Duodenal mucosa (tissue), 2 donors: Measurements from ENCODE around the gene ASF1B.
A peak's percentile ranks its signal among the peaks of the same experiment; 100 is the strongest.

ENCODE experiments used
- H3K27ac ChIP-seq: one replicate; pipeline ENCODE4 v1.7.0; 2013; ENCODE audit warnings: low read depth, low read length
- H3K27me3 ChIP-seq, 2 donors: one replicate each; pipeline ENCODE4 v1.7.0; 2013; ENCODE audit warnings: low read length in 2 of 2, control low read depth in 1 of 2; ENCODE audit not compliant: insufficient read depth in 2 of 2, control insufficient read depth in 1 of 2
- H3K36me3 ChIP-seq, 2 donors: one replicate each; pipeline ENCODE4 v1.7.0; 2013; ENCODE audit warnings: low read length in 2 of 2, control low read depth in 1 of 2; ENCODE audit not compliant: insufficient read depth in 2 of 2, control insufficient read depth in 1 of 2
- H3K4me1 ChIP-seq, 2 donors: one replicate each; pipeline ENCODE4 v1.7.0; 2013; ENCODE audit warnings: low read length in 2 of 2, control low read depth in 1 of 2; ENCODE audit not compliant: insufficient read depth in 2 of 2, control insufficient read depth in 1 of 2
- H3K4me3 ChIP-seq, 2 donors: one replicate each; pipeline ENCODE4 v1.7.0; 2013; ENCODE audit warnings: low read length in 2 of 2, low read depth in 1 of 2
- H3K9ac ChIP-seq, 2 donors: one replicate each; pipeline ENCODE4 v1.7.0; 2013; ENCODE audit warnings: low read length in 2 of 2, low read depth in 1 of 2
- H3K9me3 ChIP-seq, 2 donors: one replicate each; pipeline ENCODE4 v1.7.0; 2013; ENCODE audit warnings: low read length in 2 of 2, control low read depth in 1 of 2; ENCODE audit not compliant: control insufficient read depth in 1 of 2

ASF1B gene

DNA sequence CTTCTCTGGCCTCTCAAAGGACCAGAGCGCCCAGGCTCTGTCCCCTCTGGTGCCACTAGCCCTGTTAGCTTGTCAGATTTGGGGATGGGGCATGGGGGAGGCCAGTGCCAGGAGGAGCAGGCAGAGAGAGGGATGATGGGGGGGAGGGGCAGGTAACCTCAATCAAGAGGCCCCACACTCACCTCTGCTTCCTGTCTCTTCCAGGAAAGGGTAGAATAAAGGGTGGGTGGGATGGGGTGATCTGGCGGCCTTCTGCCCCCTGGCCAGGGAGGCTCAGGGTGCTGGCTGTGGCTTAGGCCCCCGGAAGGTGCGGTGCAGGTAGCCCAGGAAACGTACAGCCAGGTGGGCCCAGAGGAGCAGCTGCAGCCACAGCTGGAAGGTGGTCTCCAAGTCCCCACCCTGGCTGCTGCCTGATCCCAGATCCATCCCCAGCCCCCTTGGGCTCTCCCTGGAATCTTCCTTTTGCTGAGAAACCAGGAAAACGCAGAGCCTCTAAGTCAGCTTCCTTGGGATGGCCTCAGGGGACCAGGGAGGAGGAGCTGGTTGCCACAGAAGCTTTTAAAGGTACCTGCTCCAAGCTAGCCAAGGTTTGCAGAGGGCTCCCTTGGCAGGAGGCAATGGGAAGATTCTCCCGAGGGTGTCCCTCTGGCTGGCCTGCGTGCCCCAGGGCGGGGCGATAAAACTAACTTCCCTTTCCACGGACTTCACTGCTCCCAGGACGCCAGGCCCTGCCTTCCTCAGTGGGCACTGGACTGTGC lies 24.2 kb downstream of the ASF1B start:
- no peak overlapping the region for H3K27ac ChIP-seq
- peaks cover 25 to 33% of the 10 kb centered on the region in 2 donors for H3K4me1 ChIP-seq
- no peaks in the 10 kb centered on the region for H3K27me3 ChIP-seq
- peak overlapping the region in 1 of 2 donors; percentile 17 for H3K9ac ChIP-seq
- H3K9me3 ChIP-seq, result no peaks in the 10 kb centered on the region
- peaks cover 0 to 4% of the 10 kb centered on the region in 2 donors for H3K36me3 ChIP-seq
- H3K4me3 ChIP-seq, result no peak overlapping the region

DNA sequence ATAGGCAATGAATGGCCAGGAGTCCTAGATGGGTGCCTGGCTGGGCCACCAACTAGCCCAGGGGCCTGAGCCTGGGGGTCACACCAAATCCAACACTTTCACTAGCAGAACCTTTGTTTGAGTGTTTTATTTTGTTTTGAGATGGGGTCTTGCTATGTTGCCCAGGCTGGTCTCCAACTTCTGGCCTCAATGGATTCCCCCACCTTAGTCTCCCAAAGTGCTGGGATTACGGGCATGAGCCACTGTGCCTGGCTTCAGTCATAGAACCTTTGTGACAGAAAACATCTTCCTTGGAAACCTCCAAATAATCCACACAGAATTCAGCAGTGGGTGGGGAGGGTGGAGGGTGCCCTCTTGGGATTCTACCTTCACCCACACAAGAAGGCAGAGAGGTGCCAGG lies 24.9 kb downstream of the ASF1B start:
- Histone ChIP-seq H3K9me3 (no peaks in the 10 kb centered on the region), H3K27ac (no peak overlapping the region), H3K4me1 (peaks cover 22 to 28% of the 10 kb centered on the region in 2 donors), H3K4me3 (no peak overlapping the region), H3K36me3 (peaks cover 0 to 6% of the 10 kb centered on the region in 2 donors), H3K9ac (no peak overlapping the region), H3K27me3 (no peaks in the 10 kb centered on the region)

DNA sequence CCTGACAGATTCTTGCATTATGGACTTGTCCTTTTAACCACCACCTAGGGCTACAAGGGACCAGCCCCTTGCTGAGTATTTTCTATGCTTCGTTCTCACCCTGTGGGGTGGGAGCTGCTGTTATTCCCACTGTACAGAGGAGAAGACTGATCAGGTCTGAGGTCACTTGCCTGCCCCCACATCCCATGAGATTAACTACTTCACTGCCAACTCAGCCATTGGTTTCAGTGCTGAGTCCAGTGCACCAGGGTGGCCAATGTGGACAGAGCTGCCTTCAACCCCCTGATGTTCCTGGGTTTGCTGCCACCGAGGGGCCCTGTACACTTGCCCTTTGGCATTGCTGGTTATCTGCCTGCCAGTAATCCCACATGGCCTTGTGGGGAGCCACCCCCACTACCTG lies 25.7 kb downstream of the ASF1B start:
- H3K9ac ChIP-seq, result no peak overlapping the region
- no peaks in the 10 kb centered on the region for H3K27me3 ChIP-seq
- no peaks in the 10 kb centered on the region for H3K9me3 ChIP-seq
- no peak overlapping the region for H3K4me3 ChIP-seq
- H3K36me3 ChIP-seq, result peaks cover 0 to 12% of the 10 kb centered on the region in 2 donors
- H3K27ac ChIP-seq, result no peak overlapping the region
- peaks cover 13 to 20% of the 10 kb centered on the region in 2 donors for H3K4me1 ChIP-seq

DNA sequence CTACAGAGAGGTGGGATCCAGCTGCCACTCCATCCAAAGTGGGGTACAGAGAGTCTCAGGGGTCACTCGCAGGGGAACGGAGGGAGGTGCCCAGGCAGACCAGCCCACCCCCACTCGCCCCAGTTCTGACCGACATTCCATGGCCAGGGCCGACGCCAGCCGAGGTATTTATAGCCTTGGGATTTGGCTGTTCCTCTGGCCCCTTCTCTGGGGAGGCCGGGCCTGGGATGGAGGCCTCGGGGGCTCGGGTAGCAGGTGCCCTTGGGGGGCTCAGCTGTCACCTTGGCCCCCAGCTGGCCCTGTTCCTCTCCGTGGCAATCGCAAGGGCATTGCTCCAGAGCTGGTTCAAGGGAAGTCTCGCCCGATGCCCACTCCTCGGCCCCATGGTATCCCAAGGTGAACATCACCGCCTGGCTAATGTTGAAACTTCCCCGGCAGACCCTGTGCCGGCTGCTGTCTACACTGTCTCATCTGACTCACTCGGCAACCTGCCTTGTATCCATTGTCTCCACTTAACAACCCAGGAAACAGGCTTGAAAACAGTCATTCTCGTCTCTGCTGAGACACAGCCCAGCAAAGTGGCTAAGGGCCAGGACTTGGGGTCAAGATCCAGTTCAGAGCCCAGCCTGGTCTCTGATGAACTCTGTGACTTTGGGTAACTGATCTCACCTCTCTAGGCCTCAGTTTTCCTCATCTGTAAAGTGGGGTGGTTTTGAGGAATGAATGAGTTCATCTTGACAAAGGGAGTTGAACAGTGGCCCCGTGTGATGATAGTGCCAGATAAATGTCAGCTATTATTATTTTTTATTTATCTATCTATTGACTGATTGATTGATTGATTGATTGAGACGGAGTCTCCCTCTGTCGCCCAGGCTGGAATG lies 28.6 kb downstream of the ASF1B start:
- Histone ChIP-seq H3K27me3 (no peaks in the 10 kb centered on the region), H3K27ac (no peak overlapping the region), H3K4me3 (no peak overlapping the region), H3K9me3 (no peaks in the 10 kb centered on the region), H3K4me1 (peaks cover 4 to 5% of the 10 kb centered on the region in 2 donors), H3K36me3 (peaks cover 4 to 21% of the 10 kb centered on the region in 2 donors), H3K9ac (no peak overlapping the region)

DNA sequence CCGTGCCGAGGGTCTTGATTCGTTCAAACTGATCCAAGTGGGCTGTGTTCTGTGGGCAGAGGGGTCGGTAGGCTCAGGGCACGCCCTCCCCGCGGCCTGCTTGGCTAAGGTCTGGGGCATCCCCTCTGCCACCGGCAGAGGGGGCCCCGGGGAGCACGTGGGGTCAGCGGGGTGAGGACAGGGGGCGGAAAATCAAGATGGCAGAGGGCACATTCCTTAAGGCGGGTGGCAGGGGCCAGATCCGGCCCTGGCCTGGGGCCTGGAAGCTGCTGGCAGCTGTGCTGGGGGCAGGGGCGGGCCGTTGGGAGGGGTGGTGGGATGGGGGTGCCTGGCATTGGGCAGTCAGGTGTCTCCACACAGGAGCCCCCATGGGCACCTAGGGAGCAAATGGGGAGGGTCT lies 29.5 kb downstream of the ASF1B start:
- Histone ChIP-seq H3K9me3 (no peaks in the 10 kb centered on the region), H3K36me3 (peaks cover 8 to 30% of the 10 kb centered on the region in 2 donors), H3K27me3 (no peaks in the 10 kb centered on the region), H3K9ac (no peak overlapping the region), H3K4me1 (peaks cover 0 to 7% of the 10 kb centered on the region in 2 donors), H3K4me3 (no peak overlapping the region), H3K27ac (no peak overlapping the region)

DNA sequence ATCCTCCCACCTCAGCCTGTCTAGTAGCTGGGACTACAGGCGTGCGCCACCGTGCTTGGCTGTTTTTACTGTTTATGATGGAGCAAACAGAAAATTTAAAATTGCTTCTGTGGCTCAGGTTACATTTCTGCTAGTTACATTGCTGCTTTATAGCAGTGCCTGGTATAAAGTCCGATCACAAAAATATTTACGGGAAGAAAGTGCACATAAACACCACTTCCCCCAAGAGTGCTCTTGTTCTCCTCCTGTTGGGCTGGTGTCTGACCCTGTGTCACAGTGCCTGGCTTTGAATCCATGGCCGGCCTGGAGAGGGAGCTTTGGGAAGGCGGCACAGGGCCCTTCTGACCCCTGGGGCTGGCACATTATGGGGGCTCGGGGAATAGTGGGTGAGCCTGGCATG lies 30.7 kb downstream of the ASF1B start:
- Histone ChIP-seq H3K27ac (no peak overlapping the region), H3K9ac (no peak overlapping the region), H3K4me1 (peaks cover 0 to 7% of the 10 kb centered on the region in 2 donors), H3K4me3 (no peak overlapping the region), H3K27me3 (no peaks in the 10 kb centered on the region), H3K9me3 (no peaks in the 10 kb centered on the region), H3K36me3 (peaks cover 10 to 33% of the 10 kb centered on the region in 2 donors)

DNA sequence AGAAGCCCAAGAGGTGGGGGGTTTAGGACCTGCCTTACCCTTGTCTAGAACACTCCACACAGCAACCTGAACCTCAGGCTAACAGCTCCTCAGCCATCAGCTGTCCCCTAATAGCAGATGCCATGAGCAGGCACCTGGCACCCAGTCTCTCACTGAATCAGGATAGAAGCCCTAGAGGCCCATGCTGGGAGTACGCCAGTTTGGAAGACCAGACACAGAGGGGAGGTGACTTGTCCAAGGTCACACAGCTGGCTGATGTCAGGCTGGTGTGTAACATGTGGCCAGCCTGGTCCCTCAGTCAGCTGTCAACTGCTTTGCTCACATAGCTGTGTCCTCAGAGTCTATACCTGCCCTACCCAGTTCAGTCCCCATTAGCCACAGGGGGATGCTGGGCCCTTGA lies 33.1 kb downstream of the ASF1B start:
- Histone ChIP-seq H3K27me3 (no peaks in the 10 kb centered on the region), H3K4me3 (no peak overlapping the region), H3K36me3 (peaks cover 14 to 38% of the 10 kb centered on the region in 2 donors), H3K4me1 (peaks cover 0 to 7% of the 10 kb centered on the region in 2 donors), H3K9me3 (no peaks in the 10 kb centered on the region), H3K27ac (no peak overlapping the region), H3K9ac (no peak overlapping the region)

DNA sequence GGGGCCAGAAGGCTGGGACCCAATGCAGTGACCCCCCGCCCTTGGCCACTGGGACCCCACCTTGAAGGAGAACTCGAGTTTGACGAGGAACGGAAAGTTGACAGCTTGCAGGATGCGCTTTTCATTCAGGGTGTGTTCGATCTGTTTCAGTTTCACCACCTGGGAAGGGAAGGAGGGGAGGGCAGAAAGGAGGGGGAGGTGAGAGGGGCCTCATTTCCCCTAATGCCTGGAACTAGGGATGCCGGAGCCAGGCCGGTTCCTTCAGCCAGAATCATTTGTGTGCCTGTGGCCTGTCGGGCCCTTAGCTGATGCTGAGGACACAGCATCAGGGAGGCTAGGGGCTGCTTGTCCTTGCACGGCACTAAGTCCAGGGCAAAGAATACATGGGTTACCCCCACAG lies 33.6 kb downstream of the ASF1B start:
- no peak overlapping the region for H3K27ac ChIP-seq
- H3K27me3 ChIP-seq, result no peaks in the 10 kb centered on the region
- peaks cover 14 to 42% of the 10 kb centered on the region in 2 donors for H3K36me3 ChIP-seq
- no peak overlapping the region for H3K4me3 ChIP-seq
- peaks cover 0 to 7% of the 10 kb centered on the region in 2 donors for H3K4me1 ChIP-seq
- no peaks in the 10 kb centered on the region for H3K9me3 ChIP-seq
- no peak overlapping the region for H3K9ac ChIP-seq

DNA sequence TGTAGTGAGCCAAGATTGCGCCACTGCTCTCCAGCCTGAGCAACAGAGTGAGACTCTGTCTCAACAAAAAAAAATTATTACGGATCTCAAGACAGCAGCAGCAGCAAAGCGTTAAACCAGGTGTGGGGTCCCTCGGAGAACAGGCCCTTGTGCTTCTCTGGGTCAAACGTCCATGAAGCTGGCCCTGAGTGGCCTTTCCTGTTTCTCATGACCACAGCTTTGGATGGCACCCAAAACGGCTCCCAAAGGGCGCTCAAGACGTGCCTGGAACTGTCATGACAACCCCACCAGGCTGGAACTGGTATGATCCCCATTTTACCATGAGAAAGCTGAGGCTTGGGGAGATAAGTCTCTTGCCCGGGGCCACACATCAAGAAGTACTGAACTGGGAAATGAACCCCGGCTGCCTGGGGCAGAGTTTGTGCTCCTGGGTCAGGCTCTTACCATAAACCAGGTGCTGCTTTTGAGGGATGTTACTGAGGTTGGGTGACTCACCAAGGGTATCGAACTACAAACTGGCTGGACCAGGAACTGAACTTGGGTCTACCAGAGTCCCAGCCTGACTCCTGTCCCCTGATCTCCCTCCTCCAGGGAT lies 34.2 kb downstream of the ASF1B start:
- no peaks in the 10 kb centered on the region for H3K27me3 ChIP-seq
- no peak overlapping the region for H3K4me3 ChIP-seq
- H3K9me3 ChIP-seq, result no peaks in the 10 kb centered on the region
- peaks cover 14 to 43% of the 10 kb centered on the region in 2 donors for H3K36me3 ChIP-seq
- H3K27ac ChIP-seq, result no peak overlapping the region
- peaks cover 0 to 7% of the 10 kb centered on the region in 2 donors for H3K4me1 ChIP-seq
- H3K9ac ChIP-seq, result no peak overlapping the region
